GM12878 (cell line): ENCODE measurements around the gene CUEDC1. TPM values are rescaled to one million over a fixed set of nuclear protein-coding genes. Genes with fewer than 3 reads are reported as not detected.

Experiments used
- ATF2 ChIP-seq: IDR thresholded peaks from 2 replicates; pipeline ENCODE4 v1.6.1; 2012; ENCODE audit warnings: low read length, inconsistent platforms
- BMI1 ChIP-seq: fragments of 450-650 bp; IDR thresholded peaks from 2 replicates; pipeline ENCODE4 v1.6.1; 2016; ENCODE audit warnings: mild to moderate bottlenecking, moderate library complexity, borderline replicate concordance
- CTCF ChIP-seq, 3 experiments: IDR thresholded peaks in 2 of 3; conservative IDR thresholded peaks in 1 of 3; 2 replicates each; pipeline ENCODE4 v1.5.1; 2011; ENCODE audit warnings: low read depth in 3 of 3, low read length in 3 of 3, mild to moderate bottlenecking in 3 of 3, control low read depth in 2 of 3, moderate library complexity in 2 of 3, inconsistent platforms in 1 of 3, mixed read lengths in 1 of 3; ENCODE audit not compliant: control insufficient read depth in 2 of 3, insufficient read depth in 1 of 3; ENCODE audit errors: extremely low read depth in 1 of 3
- EGR1 ChIP-seq, 2 experiments: IDR thresholded peaks; 1 replicate in 1 of 2; 2 replicates in 1 of 2; pipeline ENCODE4 v1.6.1; 2011 to 2012; ENCODE audit warnings: low read depth in 2 of 2, low read length in 2 of 2, borderline replicate concordance in 1 of 2, mild to moderate bottlenecking in 1 of 2, moderate library complexity in 1 of 2
- FOXK2 ChIP-seq: fragments of 450-650 bp; IDR thresholded peaks from 2 replicates; pipeline ENCODE4 v1.6.1; 2017; ENCODE audit warnings: mild to moderate bottlenecking, moderate library complexity
- TBL1XR1 ChIP-seq: IDR thresholded peaks from 2 replicates; pipeline ENCODE4 v1.6.1; 2012; ENCODE audit warnings: low read depth, low read length, improper control_type of control experiment
- polyA plus RNA-seq, 11 experiments: library from polyadenylated mRNA; depleted of rRNA in 4 of 11; unstranded in 6 of 11; stranded (reverse) in 5 of 11; fragments of >200 nt; fragmentation: Nextera tagmentation in 4 of 11; fragmentation: Illumina TruSeq in 1 of 11; extraction: Ambion mirVana in 4 of 11; extraction: Trizol in 1 of 11; gene quantifications; 1 replicate in 1 of 11; 2 replicates in 10 of 11; pipeline versions ENCODE4 v1.2.1 to v1.2.3, GENCODE V29; 2011 to 2016; ENCODE audit warnings: inconsistent platforms in 2 of 11, missing spikeins in 2 of 11, low read depth in 1 of 11
- total RNA-seq, 4 experiments: library from RNA; depleted of rRNA in 3 of 4; stranded (reverse); fragments of >200 nt in 3 of 4; fragmentation: Illumina TruSeq in 1 of 4; extraction: Trizol in 1 of 4; gene quantifications; 2 replicates each; pipeline versions ENCODE4 v1.2.1 to v1.2.3, GENCODE V29; 2013 to 2021

Gene CUEDC1
- total and polyA plus RNA-seq, 10 of the 15 experiments (the other 5 are each of a cell fraction or from before 2014, with no cell fraction given) = 0.24 to 7.4 (median 1.8) TPM

- no peak for TF ChIP-seq CTCF (IDR thresholded peaks at IDR 0.05 in 2 of 3, conservative IDR thresholded peaks at IDR 0.05 in 1 of 3; ENCODE audit: control insufficient read depth in 2 of 3, extremely low read depth in 1 of 3, insufficient read depth in 1 of 3, low read depth in 3 of 3, low read length in 3 of 3)
- TF ChIP-seq FOXK2 = no peak
- TF ChIP-seq EGR1 (IDR thresholded peaks at IDR 0.05; ENCODE audit: borderline replicate concordance in 1 of 2, low read depth in 2 of 2, low read length in 2 of 2) = no peak
- no peak for TF ChIP-seq ATF2
- TF ChIP-seq TBL1XR1 = no peak
- TF ChIP-seq BMI1 = no peak
These were observed 121.0 kb downstream of the CUEDC1 start (continued) for GRCh38 chr17:57834146-57834741.
